ENCODE data around the gene GTF3C1.
"Not testable (repeated sequence)": the region's sequence is repeated elsewhere in the genome, so short reads cannot be mapped to it uniquely, and the experiment has no call there.

The GTF3C1 gene

DNA sequence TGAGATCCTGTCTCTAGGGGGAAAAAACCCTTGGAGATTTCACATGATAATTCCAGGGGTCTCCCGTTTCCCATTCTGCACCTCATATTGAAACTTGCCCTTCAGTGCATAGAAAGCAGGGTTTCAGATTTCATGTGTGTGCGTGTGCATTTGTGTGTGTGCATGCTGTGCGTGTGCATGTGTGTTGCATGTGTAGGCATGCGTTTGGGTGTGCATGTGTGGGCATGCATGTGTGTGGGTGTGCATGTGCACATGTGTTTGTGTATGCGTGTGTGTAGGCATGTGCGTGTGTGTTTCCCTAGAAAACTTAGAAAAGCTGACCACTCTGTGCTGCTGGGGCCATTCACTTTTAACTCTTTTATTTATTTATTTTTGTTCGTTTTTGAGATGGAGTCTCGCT is 107.7 kb downstream of the GTF3C1 start:
- no peak for DNase-seq (ENCODE audit: low spot score)

DNA sequence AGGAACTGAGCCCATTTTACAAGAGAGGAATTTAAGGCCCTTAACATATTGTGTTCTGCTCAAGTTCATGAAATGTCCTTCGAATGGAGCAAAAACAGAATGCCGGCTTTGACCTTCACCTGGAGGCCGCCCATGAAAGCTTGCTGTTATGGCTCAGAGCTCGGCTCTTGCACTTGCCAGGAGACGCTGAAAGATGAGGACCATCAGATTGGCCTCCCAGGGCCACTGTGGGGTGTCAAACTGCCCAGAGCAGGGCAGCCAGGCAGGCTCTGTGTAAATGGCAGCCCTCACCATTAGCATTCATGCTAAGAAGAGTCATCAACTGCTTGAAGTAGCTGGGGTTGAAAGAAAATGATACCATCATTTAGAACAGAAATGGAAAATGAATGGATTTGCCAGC is 108.4 kb downstream of the GTF3C1 start:
- no peak for DNase-seq (ENCODE audit: low spot score)

DNA sequence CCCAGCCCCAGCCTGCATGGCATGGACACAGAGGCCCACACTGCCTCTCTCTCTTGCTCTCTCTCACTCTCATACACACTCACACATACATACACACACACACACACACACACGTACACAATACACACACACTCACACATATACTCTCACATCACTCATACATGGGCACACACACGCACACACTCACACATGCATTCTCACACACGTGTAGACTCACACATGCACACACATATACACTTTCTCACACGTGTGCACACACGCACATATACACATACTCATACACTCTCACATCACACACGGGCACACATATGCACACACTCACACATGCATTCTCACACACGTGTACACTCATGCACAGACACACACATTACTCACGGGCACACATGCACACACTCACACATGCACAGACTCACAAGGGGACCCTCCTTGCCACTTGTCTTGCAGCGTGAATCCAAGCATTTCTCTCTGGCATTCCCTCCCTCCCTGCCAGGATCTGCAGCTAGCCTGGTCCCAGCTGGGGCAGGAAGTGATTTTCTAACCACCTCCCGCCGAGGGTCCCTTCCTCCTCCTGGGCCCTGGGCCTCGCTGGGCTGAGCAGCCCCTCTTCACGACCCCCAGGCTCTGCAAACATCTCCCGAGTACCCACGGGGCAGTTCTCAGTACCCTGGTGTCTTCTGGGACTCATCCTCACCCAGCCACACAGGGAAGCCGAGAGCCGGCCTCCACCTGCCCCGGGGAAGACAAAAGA is 110.3 kb downstream of the GTF3C1 start:
- DNase-seq (ENCODE audit: low spot score): no peak

DNA sequence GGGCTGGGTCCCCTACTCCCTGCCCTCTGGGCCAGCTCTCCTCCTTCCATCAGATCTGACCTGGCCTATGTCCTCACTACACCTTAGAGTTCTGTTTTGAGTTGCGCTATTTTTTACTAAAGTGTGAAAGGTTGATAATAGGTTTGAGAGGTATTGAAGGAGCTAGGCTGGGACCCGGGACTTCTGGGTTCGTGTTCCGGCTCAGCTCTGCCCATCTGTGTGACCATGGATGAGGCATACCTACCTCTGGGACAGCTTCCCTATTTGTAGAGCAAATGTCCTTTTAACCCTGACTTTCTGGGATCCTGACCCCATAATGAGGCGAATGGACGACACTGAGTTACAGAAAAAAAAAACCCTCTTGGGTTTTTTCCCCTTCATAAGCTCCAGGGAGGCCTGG is 111.8 kb downstream of the GTF3C1 start:
- no peak for DNase-seq (ENCODE audit: low spot score)

DNA sequence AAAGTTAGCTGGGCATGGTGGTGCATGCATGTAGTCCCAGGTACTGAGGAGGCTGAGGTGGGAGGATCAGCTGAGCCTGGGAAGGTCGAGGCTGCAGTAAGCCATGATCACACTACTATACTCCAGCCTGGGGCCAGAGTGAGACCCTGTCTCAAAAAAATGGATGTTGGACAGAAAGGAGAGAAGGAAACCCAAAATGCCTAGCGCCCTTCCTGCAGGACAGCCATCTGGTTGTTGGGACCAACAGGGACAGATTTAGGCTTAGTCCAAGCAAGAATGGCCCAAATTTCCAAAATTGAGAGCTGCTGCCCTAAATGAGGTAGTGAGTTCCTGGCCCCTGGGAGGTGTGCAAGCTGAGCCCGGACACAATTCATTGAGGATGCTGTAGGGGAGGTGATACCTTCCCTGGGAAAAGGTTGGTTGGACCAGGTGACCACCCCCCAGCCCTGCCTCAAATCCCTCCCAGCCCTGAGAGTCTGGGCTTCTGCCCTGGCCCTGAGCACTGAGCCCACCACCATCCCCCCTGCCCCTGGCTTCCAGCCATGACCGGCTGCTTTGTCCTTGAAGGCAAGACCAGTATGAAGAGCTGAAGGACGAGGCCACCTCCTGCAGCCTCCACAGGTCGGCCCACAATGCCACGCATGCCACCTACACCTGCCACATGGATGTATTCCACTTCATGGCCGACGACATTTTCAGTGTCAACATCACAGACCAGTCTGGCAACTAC is 112.6 kb downstream of the GTF3C1 start:
- DNase-seq (ENCODE audit: low spot score): no peak

DNA sequence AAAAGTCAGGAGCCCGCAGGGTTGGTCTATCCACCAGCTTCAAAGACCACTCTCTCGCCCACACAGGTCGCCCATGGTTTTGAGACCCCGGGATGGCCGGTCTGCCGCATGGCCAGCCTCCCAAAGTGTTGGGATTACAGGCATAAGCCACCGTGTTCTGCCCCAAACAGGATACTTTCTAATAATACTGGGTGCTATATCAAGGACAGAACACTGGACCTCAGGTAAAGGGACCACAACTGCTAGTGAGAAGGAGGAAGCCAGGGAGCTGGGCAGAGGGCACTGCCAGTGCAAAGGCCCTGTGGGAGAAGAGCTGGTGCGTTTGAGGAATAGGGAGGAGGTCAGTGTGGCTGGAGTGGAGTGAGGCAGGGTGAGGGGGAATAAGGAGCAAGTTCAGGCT is 113.6 kb downstream of the GTF3C1 start:
- DNase-seq (ENCODE audit: low spot score): no peak

DNA sequence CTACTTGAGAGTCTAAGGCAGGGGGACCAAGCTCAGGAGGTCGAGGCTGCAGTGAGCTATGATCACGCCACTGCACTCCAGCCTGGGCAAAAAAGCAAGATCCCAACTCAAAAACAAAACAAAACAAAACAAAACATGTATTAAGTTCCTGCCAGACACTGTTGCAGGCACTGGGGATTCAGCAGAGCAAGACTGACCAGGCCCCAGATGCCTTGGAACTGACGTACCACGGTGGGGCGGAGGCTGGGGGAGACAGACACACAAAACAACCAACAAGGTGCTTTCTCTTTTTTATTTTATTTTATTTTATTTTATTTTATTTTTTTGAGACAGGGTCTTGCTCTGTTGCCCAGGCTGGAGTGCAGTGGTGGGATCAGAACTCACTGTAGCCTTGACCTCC is 114.6 kb downstream of the GTF3C1 start:
- not testable (repeated sequence) for DNase-seq (ENCODE audit: low spot score)

GRCh38 chr16:27434141-27435051 is 115.3 kb downstream of the GTF3C1 start:
- no peak for DNase-seq (ENCODE audit: low spot score)

GRCh38 chr16:27433636-27434035 is 116.1 kb downstream of the GTF3C1 start:
- DNase-seq (ENCODE audit: low spot score): no peak

DNA sequence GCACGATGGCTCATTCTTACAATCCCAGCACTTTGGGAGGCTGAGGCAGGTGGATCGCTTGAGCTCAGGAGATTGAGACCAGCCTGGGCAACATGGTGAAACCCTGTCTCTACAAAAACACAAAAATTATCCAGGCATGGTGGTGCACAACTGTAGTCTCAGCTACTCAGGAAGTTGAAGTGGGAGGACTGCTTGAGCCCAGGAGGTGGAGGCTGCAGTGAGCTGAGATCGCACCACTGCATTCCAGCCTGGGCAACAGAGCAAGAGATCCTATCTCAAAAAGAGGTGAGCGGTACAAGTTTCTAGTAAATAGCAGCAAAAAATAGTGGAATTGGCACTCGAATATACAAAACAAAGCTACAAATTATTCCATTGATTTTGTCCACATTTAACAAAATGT is 116.5 kb downstream of the GTF3C1 start:
- DNase-seq (ENCODE audit: low spot score): not testable (repeated sequence)

DNA sequence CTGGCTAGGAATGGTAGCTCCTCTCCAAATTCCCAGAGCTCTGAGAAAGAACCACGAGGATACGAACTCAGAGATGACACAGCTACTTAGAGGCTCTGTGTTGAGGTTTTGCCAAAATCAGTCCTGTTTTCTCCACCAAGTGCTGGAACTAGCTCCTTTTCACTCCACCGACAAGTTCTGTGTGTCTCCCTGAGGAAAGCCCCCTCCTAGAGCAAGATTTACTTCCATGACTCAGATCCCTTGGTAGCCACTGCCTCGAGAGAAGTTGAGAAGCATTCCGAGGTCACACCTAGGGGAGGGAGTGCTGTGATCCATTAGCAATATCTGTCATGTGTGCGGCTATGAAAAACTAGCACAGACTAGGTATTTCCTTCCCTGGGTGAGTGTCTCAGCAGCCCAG is 117.2 kb downstream of the GTF3C1 start:
- peak; percentile 81 for DNase-seq (ENCODE audit: low spot score)

- peak; percentile 61 for DNase-seq (ENCODE audit: low spot score)
Measured at GRCh38 chr16:27431773-27432532, 117.8 kb downstream of the GTF3C1 start.

DNA sequence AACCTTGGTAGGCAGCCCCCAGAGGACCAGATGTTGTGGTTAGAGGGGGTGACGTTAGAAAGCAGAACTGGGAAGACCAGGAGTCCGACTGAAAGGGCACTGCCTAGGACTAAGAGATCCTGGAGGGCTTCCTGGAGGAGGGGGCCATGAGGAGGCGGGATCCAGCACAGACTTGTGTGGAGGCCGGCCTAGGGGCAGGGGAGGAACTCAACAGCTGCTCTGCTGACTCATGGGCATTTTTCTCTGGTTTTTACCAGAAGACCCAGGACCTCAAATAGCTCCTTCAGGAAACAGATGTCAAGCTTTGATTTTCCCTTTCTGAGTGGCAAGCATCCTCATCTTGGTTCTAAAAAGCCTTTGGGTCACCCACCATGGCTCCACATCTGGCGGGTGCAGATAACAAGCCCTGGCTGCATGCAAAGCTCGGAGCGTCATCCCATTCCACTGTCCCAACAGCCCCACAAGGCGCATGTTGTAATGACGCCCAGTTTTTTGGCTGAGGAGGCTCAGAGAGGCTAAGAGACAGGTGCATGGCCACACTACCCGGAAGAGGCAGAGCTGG is 118.7 kb downstream of the GTF3C1 start:
- no peak for DNase-seq (ENCODE audit: low spot score)

DNA sequence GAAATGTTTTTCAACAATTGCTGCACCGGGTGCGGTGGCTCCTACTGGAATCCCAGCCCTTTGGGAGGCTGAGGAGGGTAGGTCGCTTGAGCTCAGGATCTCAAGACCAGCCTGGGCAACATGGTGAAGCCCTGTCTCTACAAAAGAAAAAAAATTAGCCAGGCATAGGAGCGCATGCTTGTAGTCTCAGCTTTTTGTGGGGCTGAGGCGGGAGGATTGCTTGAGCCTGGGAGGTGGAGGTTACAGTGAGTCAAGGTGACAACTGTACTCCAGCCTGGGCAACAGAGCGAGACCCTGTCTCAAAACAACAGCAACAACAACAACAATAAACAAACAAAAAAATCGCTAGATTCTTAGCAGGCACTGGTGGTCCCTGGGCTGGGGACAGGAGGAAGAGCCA is 119.2 kb downstream of the GTF3C1 start:
- no peak for DNase-seq (ENCODE audit: low spot score)

- no peak for DNase-seq (ENCODE audit: low spot score)
Measured at GRCh38 chr16:27429981-27430441, 119.7 kb downstream of the GTF3C1 start.

DNA sequence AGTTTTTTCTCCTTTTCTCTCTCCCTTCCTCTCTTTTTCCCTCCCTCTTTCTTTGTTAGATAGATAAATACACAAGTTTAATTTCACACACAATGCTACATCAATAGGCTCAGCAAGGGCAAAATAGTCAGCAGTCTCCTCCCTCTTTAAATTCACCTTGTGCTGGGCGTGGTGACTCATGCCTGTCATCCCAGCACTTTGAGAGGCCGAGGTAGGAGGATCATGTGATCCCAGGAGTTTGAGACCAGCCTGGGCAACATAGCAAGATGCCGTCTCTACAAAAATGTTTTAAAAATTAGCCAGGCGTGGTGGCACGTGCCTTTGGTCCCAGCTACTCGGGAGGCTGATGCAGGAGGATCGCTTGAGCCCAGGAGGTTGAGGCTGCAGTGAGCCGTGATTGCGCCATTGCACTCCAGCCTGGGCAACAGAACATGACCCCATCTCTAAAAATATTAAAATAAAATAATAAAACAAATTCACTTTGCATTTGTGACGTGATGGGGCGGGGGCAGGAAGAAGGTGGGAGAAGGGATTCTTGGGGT is 120.3 kb downstream of the GTF3C1 start:
- no peak for DNase-seq (ENCODE audit: low spot score)

DNA sequence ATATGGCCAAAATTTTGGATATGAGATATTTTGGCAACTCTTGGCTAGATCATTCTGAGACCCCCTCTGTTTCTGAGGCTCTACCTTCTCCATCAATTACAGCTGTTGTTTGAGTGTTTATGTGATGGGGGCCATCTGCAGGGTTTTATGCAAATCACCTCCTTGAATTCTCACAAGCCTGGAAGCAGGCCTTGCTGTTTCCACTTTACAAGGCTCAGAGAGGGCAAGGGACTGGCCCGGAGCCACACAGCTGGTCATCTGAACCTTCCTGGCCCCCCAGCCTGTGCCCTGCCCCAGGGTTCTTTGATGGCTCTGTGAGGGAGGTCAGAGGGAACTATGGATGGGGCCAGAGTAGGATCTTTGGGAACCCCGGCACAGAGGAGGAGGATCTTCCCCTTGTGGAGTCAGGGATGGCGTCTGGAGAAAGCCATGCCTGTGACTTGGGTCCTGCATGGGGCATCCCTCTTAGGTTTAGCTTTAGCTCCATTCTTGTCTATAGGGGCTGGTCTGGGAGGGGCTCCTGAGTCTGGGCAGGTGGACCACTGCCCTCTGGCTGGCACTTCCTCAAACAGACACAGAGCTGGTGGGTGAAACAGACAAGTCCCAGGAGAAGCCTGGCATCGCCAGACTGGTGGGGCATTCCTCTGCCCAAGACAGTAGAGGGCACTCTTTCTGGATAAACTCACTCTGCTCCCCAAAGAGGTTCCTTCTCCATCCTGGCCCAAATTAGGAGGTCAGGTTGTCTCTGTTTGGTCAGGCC is 121.5 kb downstream of the GTF3C1 start:
- no peak for DNase-seq (ENCODE audit: low spot score)

DNA sequence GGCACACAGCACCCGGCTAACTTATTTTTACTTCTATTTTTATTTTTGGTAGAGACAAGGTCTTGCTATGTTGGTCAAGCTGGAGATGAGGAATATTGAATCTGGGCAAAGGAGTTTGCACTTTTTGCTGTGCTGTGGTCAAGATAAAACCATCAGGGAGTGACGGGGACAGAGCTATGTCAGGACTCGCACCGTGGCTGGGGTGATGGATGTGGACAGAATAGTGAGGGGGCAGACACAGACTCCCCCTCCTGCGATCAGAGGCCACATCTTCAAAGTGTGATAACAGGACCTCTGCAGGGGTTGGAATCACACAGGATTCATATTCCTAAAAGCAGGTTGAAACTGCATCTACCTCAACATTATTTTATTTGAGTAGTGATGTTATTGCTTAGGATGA is 122.2 kb downstream of the GTF3C1 start:
- no peak for DNase-seq (ENCODE audit: low spot score)

DNA sequence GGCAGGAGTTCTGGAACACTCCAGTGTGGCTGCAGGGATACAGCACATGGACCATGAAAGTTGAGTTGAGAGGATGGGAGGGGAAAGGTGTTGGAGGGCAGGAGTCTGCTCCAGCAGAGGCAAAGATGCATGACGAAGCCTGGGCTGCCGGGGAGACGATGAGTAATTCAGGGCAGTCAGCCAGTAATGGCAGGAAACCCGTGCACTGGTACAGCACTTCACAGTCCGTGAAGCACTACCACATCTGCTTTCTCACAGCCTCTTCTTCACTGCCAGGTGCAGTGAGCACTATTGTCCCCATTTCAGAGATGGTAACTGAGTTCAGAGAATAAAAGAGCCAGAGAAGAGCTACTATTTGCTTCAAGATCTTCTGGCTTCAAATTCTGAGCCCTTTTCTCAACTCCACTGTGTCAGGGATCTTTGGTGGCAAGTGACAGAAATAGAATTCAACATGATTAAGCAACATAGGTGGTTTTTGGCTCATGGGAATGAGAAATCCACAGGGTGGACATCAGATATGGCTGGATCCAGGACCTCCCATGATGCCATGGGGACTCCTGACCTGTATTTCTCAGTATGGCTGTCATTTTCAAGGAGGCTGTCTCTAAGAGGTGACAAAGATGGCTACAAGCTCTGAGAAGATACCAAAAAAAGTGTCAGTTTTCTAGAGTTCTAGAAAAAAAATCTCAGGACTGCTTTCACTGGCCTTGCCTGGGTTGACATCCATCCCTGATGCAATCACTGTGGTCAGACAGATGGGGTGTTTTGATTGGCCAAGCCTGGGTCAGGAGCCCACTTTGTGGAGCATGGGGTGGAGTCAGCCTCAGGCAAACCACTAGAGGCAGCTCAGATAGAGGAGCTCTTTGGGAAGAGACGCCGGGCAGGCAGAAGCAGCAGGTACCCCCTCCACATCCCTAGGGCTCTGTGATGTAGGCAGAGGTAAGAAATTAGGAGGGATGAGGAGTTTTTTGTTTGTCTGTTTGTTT is 123.0 kb downstream of the GTF3C1 start:
- peak; percentile 94 for DNase-seq (ENCODE audit: low spot score)

Data from AG08395 (cell line).